KG1 (cell line): ENCODE measurements around the gene NCL.
"Not testable (repeated sequence)": the region's sequence is repeated elsewhere in the genome, so short reads cannot be mapped to it uniquely, and the experiment has no call there.

Experiments used
- DNase-seq: peaks from one replicate; lab custom pipeline; 2025; lab: John Stamatoyannopoulos, UW

The NCL gene

DNA sequence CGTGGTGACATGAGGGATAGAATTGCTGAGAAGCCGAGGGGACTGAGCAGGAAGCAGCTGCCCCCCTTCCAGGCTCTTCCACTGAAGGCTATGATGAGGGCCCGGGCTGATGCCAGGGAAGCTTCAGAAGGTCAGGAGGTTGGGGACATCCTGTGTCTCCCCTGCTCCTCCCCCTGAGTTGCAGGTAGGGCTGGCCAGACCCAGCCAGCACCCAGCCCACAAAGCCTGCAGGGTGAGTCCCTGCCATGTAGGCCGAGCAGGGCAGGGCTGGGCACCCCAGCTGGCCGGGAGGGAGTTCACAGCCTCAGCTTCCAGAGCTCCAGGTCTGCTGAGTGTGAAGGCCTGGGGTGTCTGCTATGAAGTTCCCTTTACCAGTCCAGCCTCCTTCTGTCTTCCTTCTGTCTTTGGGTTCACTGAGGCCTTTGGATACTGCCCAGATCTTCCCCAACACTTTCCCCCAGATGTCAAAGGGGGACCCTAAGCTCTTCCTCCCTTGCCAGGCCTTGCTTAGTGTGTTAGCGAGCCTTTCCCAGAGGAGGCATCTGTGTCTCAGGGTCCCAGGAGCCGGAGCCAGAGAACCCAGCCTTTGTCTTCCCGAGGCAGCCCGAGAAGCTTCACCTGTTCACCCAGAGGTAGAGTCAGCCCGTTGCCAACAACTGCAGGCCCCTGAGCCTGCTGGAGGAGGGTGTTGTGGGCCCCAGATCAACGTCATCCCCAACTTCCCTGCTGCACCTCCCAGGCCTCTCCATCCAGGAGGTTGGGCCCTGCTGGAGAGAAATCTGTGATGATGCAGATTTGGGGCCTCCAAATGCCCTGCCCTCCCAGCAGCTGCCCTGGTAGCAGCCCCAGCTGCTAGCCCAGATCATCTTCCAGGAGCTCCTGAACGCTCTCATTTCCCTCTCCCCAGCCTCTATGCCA is 3.6 kb upstream of the NCL start:
- DNase-seq = no peak

DNA sequence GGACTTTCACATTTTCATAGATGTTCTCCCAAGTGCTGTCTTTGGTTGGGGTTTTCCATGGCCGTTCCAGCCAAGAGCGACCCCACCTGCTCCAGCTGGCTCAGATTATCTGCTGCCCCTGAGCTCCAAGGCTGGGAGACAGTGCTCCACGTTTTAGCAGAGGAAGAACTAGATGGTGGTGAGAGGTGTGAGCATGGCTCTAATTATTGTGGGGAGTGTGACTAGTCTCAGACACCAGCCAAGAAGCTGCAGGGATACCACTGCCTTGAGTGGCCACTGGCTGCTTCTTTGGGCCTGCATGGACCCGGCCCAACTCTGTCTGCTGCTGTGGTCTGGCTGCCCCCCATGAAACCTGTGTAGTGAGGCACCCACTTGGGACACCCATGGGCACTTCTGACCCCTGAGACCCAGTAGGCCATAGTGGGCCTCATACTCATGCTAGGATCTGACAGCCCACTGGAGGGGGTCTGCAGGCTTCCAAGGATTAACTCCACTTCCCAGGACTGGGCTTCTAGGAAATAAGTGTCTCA is 2.8 kb upstream of the NCL start:
- DNase-seq = no peak

GRCh38 chr2:231464576-231465540 is 574 bp upstream of the NCL start:
- DNase-seq = peak; percentile 93

- no peak for DNase-seq
Measured at GRCh38 chr2:231462729-231463465, 1.4 kb downstream of the NCL start.

DNA sequence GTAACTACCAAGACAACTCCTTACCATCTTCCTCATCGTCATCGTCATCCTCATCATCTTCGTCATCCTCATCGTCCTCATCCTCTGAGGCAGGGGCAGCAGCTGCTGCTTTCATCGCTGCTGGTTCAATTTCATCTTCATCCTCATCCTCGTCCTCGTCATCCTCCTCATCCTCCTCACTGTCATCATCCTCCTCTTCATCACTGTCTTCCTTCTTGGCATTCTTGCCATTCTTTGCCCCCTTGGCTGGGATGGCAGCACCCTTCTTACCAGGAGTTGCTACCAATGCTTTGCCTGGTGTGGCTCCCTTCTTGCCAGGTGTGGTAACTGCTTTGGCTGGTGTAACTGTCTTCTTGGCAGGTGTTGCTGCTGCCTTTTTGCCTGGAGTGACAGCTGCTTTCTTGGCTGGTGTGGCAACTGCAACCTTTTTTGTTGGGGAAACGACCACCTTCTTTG is 2.7 kb downstream of the NCL start:
- DNase-seq = no peak

DNA sequence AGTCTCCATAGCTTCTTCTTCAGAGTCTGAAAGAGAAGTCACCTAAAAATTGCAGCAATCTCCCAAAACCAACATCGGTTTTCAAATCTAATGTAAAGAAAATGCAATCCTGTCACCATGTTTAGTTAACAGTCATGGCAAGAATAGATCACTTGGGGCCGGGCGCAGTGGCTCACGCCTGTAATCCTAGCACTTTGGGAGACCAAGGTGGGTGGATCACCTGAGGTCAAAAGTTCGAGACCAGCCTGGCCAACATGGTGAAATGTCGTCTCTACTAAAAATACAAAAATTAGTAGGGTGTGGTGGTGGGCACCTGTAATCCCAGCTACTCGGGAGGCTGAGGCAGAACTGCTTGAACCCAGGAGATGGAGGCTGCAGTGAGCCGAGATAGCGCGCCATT is 3.4 kb downstream of the NCL start:
- DNase-seq = not testable (repeated sequence)

- DNase-seq = no peak
Measured at GRCh38 chr2:231460073-231460835, 4.0 kb downstream of the NCL start.

- no peak for DNase-seq
Measured at GRCh38 chr2:231458368-231458767, 5.9 kb downstream of the NCL start.

- DNase-seq = no peak
Measured at GRCh38 chr2:231457101-231457500, 7.2 kb downstream of the NCL start.

DNA sequence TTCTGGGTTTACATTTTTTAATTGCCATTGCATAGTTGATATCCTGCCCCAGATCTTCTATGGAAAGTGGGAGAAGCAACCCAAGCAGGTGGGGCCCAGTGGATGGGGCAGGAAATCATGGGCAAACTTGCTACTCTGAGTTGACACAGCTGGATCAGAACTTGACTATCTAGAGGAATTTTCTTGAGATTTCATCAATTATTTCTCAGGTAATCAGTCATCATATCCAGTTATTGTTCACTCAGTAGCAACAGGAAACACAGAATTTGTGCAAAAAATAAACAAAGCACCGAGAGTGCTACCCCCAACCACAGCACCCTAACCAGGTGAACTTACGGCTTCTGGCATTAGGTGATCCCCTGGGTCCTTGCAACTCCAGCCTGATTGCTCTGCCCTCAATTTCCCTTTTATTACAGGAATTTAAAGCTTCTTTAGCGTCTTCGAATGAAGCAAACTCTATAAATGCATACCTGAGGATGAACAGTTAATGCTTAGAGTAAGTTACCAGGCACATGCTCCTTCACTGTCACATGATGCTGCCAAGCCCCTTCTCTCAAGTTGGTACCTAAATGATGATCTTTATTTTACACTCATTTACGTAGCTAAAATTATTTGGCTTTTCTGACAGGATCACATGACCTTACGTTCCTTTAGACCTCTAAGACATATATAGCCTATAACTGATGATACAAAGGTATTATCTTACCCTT is 7.8 kb downstream of the NCL start:
- no peak for DNase-seq

- DNase-seq = no peak
Measured at GRCh38 chr2:231455890-231456289, 8.4 kb downstream of the NCL start.

- no peak for DNase-seq
Measured at GRCh38 chr2:231455222-231455621, 9.1 kb downstream of the NCL start.

GRCh38 chr2:231454361-231454791 is 9.9 kb downstream of the NCL start:
- DNase-seq = no peak

- peak; percentile 27 for DNase-seq
Measured at GRCh38 chr2:231452799-231453508, 11.3 kb downstream of the NCL start.

GRCh38 chr2:231450548-231450989 is 13.7 kb downstream of the NCL start:
- DNase-seq = no peak

DNA sequence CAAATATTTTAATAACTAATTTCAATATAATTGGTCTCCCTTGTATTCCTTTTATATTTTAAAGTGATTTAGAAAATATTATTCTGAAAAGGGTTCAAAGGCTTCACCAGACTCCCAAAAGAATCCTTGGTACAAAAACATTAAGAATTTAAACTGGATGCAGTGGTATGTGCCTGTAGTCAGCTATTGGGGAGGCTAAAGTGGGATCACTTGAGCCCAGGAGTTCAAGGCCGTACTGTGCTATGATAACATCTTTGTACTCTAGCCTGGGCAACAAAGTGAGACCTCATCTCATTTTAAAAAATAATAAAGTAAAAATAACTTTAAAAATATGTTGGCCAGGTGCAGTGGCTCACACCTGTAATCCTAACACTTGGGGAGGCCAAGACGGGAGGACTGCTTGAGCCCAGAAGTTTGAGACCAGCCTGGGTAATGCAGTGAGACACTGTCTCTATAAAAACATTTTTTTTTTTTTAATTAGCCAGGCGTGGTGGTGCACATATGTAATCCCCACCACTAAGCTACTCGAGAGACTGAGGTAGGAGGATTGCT is 14.7 kb downstream of the NCL start:
- no peak for DNase-seq

DNA sequence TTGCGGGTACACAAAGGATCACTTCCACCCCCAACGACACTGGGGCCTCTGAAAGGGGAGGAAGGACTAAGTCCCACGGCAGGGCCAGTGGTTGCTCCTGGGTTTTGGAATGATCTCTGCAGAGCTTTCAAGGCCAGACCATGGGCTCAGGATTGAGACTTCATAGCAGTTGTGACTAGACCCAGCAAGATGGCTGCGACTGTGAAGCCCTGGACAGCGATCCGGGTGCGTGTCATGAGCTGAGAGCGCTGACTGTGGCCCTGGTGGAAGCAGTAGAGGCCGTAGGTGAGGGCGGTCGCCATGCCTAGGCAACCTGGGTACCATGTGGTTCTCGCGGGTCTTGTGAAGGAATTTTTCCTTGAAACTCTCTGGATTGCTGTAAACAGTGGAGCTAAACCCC is 27.3 kb downstream of the NCL start:
- DNase-seq = no peak

DNA sequence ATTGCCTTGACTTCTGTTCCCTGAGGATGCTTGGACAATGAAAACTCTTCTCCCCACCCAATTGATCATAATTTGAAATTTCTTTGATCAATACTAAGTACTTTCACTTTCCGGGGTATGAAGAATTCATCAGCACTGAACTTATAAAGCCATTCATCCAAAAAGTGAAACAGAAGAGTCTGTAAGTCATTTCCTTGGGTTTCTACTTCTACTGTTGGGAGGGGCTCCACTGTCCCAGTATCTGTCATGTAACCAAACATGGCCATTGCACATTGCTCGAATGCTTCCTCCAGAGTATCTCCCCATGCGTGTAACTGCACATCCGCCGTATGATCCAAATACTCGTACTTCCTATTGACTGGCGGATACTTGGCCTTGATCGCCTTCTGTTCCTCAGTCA is 30.3 kb downstream of the NCL start:
- no peak for DNase-seq

- DNase-seq = no peak
Measured at GRCh38 chr2:231431606-231432005, 32.7 kb downstream of the NCL start.
